BE2C (cell line): ENCODE results near the gene SETX.

Experiments used
- DNase-seq: peaks from one replicate; pipeline ENCODE4 v3.0.0-alpha.2; 2020
- H3K27me3 ChIP-seq: fragments of 250-450 bp; sonication (Bioruptor Pico); 2 replicates; pipeline ENCODE4 v1.5.1; 2020; ENCODE audit warnings: mild to moderate bottlenecking
- H3K36me3 ChIP-seq: fragments of 250-450 bp; sonication (Bioruptor Pico); 2 replicates; pipeline ENCODE4 v1.5.1; 2020; ENCODE audit warnings: mild to moderate bottlenecking
- H3K4me1 ChIP-seq: fragments of 250-450 bp; sonication (Bioruptor Pico); 2 replicates; pipeline ENCODE4 v1.5.1; 2020
- H3K4me3 ChIP-seq: 2 replicates; pipeline ENCODE4 v1.5.1; 2011; ENCODE audit warnings: low read depth, low read length
- H3K9me3 ChIP-seq: fragments of 250-450 bp; sonication (Bioruptor Pico); 2 replicates; pipeline ENCODE4 v1.5.1; 2020
- TF ChIP-seq, protein P1 (sequence below): IDR thresholded peaks from 2 replicates; pipeline ENCODE4 v1.5.1; 2012; ENCODE audit warnings: mild to moderate bottlenecking, low read depth, low read length

The SETX gene

DNA sequence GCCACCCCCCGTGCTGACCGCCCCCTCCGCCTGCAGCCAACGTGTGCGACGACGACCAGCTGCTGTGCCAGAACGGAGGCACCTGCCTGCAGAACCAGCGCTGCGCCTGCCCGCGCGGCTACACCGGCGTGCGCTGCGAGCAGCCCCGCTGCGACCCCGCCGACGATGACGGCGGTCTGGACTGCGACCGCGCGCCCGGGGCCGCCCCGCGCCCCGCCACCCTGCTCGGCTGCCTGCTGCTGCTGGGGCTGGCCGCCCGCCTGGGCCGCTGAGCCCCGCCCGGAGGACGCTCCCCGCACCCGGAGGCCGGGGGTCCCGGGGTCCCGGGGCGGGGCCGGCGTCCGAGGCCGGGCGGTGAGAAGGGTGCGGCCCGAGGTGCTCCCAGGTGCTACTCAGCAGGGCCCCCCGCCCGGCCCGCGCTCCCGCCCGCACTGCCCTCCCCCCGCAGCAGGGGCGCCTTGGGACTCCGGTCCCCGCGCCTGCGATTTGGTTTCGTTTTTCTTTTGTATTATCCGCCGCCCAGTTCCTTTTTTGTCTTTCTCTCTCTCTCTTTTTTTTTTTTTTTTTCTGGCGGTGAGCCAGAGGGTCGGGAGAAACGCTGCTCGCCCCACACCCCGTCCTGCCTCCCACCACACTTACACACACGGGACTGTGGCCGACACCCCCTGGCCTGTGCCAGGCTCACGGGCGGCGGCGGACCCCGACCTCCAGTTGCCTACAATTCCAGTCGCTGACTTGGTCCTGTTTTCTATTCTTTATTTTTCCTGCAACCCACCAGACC lies 112.8 kb downstream of the SETX start:
- H3K27me3 ChIP-seq, result no peaks in the 10 kb centered on the region
- no peak for DNase-seq

DNA sequence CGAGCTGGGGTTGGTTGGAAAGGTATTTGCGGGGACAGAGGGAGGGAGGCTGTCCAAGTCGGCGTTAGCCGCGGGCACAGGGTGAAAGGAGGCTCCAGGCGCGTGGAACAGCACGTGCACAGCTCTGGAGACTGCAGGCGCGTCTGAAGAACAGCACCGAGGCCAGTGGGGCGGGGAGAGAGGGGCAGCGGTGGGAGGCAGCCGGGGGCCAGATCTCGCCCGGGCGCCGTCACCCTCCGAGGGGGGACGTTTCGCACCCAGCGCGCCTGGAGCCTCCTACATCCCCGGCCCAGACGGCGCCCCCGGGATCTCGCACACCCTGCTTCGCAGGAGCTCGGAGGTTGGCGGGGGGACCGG lies 113.3 kb downstream of the SETX start:
- Histone ChIP-seq H3K27me3 (no peaks in the 10 kb centered on the region), H3K9me3 (no peaks in the 10 kb centered on the region), H3K4me1 (peaks cover 28% of the 10 kb centered on the region), H3K36me3 (no peaks in the 10 kb centered on the region), H3K4me3 (peak overlapping the region; percentile 61)
- DNase-seq, result no peak
- TF ChIP-seq, protein P1, sequence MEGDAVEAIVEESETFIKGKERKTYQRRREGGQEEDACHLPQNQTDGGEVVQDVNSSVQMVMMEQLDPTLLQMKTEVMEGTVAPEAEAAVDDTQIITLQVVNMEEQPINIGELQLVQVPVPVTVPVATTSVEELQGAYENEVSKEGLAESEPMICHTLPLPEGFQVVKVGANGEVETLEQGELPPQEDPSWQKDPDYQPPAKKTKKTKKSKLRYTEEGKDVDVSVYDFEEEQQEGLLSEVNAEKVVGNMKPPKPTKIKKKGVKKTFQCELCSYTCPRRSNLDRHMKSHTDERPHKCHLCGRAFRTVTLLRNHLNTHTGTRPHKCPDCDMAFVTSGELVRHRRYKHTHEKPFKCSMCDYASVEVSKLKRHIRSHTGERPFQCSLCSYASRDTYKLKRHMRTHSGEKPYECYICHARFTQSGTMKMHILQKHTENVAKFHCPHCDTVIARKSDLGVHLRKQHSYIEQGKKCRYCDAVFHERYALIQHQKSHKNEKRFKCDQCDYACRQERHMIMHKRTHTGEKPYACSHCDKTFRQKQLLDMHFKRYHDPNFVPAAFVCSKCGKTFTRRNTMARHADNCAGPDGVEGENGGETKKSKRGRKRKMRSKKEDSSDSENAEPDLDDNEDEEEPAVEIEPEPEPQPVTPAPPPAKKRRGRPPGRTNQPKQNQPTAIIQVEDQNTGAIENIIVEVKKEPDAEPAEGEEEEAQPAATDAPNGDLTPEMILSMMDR, result no peak

More for the DNA sequence above, 112.8 kb downstream of the SETX start:
- TF ChIP-seq, protein P1, result no peak
- H3K4me1 ChIP-seq, result peaks cover 28% of the 10 kb centered on the region
- no peaks in the 10 kb centered on the region for H3K36me3 ChIP-seq
- no peaks in the 10 kb centered on the region for H3K9me3 ChIP-seq
- peak overlapping the region; percentile 61 for H3K4me3 ChIP-seq

DNA sequence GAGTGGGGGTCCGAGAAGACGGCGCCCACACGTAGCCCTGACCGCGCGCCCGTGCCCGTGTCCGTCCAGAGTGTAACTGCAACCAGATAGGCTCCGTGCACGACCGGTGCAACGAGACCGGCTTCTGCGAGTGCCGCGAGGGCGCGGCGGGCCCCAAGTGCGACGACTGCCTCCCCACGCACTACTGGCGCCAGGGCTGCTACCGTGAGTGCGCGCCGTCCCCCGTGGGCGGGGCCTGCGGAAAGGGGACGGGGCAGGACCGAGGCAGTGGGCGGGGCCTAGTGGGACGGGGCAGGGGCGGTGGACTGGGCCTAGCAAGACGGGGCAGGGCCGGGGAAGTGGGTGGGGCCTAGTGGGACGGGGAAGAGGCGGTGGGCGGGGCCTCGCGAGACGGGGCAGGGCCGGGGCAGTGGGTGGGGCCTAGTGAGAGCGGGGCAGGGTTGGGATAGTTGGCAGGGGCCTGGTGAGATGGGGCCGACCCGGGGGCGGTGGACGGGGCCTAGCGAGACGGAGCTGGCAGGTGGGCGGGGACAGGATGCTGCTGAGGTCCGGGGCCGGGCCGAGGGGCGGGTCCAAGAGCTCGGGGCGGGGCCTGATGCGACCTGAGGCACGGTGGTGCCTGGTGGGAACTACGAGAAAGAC lies 113.8 kb downstream of the SETX start:
- Histone ChIP-seq H3K36me3 (no peaks in the 10 kb centered on the region), H3K4me3 (peak overlapping the region; percentile 61), H3K4me1 (peaks cover 26% of the 10 kb centered on the region), H3K9me3 (no peaks in the 10 kb centered on the region), H3K27me3 (no peaks in the 10 kb centered on the region)
- TF ChIP-seq, protein P1, result no peak
- DNase-seq, result peak; percentile 100

DNA sequence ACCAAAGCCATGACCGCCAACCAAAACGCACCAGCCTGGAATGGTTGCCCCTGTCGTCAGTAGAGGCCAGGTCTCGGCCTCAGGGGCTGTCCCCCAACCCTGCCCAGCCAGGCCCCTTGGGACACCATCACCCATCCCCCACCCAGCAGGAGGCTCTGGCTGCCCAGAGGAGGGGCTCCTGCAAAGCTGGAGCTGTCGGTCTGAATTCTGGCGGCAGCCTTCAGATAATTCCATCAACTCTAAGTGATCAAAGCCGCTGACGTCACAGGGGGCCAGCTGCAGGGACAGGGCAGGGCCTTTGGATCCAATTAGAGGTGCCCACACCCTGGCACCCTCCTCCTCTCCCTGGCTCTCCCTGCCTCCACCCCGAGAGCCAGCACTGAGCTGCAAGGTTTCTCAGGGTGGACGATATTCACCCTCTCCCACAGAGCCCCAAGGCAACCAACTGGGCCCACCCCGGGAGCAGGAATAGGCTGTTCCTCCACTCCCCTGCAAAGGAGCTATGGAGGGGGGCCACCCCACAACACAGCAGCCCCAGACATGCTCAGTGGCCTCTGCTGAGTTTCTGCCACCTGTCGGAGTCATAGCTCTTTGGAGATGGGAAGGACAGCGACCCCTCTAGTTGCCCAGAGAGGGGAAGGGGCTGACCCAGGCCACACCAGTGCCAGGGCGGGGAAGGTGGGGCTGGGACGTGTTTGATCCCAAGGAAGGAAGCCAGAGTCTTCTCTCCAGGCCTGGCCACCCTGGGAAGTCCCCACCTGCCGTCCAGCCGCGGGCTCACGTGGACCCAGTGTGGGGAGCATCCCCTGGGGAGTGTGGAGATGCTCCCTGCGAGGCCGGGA lies 114.6 kb downstream of the SETX start:
- H3K4me3 ChIP-seq, result peak overlapping the region; percentile 26
- TF ChIP-seq, protein P1, result no peak
- no peaks in the 10 kb centered on the region for H3K36me3 ChIP-seq
- H3K27me3 ChIP-seq, result no peaks in the 10 kb centered on the region
- DNase-seq, result peak; percentile 59
- no peaks in the 10 kb centered on the region for H3K9me3 ChIP-seq
- H3K4me1 ChIP-seq, result peaks cover 18% of the 10 kb centered on the region

DNA sequence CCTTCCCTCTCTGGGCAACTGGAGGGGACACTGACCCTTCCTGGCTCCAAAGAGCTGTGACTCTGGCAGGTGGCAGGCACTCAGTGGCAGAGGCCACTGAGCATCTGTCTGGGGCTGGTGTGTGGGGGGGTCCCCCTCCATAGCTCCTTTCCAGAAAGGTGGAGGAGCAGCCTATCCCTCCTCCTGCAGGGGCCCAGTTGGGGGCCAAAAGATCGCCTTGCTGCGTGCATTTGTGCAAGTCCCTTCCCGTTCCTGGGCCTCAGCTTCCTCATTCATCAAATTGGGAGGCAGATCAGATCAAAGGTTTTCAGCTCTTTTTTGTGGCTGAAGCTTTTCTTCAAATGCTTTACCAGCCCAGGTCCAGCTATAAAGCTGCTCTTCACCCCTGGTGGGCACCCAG lies 115.3 kb downstream of the SETX start:
- H3K36me3 ChIP-seq, result no peaks in the 10 kb centered on the region
- H3K4me1 ChIP-seq, result peaks cover 12% of the 10 kb centered on the region
- H3K27me3 ChIP-seq, result no peaks in the 10 kb centered on the region
- H3K4me3 ChIP-seq, result no peak overlapping the region
- no peaks in the 10 kb centered on the region for H3K9me3 ChIP-seq
- TF ChIP-seq, protein P1, result no peak
- no peak for DNase-seq
